DND-41 (cell line): ENCODE measurements around the gene NCOA5.

ENCODE experiments used
- ATAC-seq: fragments of 200-7000 bp; cut with Tn5 transposase; 3 replicates; pipeline ENCODE4 v1.9.1; 2021; ENCODE audit warnings: low read depth; ENCODE audit not compliant: insufficient read depth
- DNase-seq: peaks from one replicate; pipeline ENCODE4 v3.0.0-alpha.2; 2020
- H2AFZ ChIP-seq: 2 replicates; pipeline ENCODE4 v1.6.0; 2012; ENCODE audit warnings: low read depth, low read length
- H3K27ac ChIP-seq: 2 replicates; pipeline ENCODE4 v1.5.1; 2012; ENCODE audit warnings: low read length, inconsistent platforms
- H3K27me3 ChIP-seq: fragments of 200-600 bp; sonication (generic); 2 replicates; pipeline ENCODE4 v1.6.0; 2012; ENCODE audit warnings: low read length, mild to moderate bottlenecking, inconsistent platforms; ENCODE audit not compliant: insufficient read depth, poor library complexity
- H3K36me3 ChIP-seq: 2 replicates; pipeline ENCODE4 v1.5.1; 2012; ENCODE audit warnings: low read length, inconsistent platforms; ENCODE audit not compliant: insufficient read depth
- H3K4me1 ChIP-seq: 2 replicates; pipeline ENCODE4 v1.5.1; 2012; ENCODE audit warnings: mild to moderate bottlenecking, low read length; ENCODE audit not compliant: insufficient read depth
- H3K4me2 ChIP-seq: 2 replicates; pipeline ENCODE4 v1.6.0; 2012; ENCODE audit warnings: mild to moderate bottlenecking, moderate library complexity, low read length, inconsistent platforms; ENCODE audit not compliant: insufficient read depth
- H3K4me3 ChIP-seq, 2 experiments: fragments of 200-600 bp in 1 of 2; shearing (Covaris generic) in 1 of 2; 2 replicates each; pipeline ENCODE4 v1.5.1; 2012 to 2016; ENCODE audit warnings: inconsistent platforms in 2 of 2, low read length in 2 of 2, mild to moderate bottlenecking in 2 of 2, low read depth in 1 of 2, moderate library complexity in 1 of 2
- H3K79me2 ChIP-seq: 2 replicates; pipeline ENCODE4 v1.6.0; 2012; ENCODE audit warnings: low read length, inconsistent platforms; ENCODE audit not compliant: insufficient read depth
- H3K9ac ChIP-seq: 2 replicates; pipeline ENCODE4 v1.6.0; 2012; ENCODE audit warnings: low read depth, mild to moderate bottlenecking, inconsistent platforms, low read length, moderate library complexity
- H3K9me3 ChIP-seq: 2 replicates; pipeline ENCODE4 v1.5.1; 2012; ENCODE audit warnings: low read length, moderate library complexity, mild to moderate bottlenecking, inconsistent platforms; ENCODE audit not compliant: insufficient read depth, severe bottlenecking
- H4K20me1 ChIP-seq: 2 replicates; pipeline ENCODE4 v1.6.0; 2012; ENCODE audit warnings: low read length; ENCODE audit not compliant: insufficient read depth
- EZH2 ChIP-seq: IDR thresholded peaks from 3 replicates; pipeline ENCODE4 v1.6.1; 2012; ENCODE audit warnings: borderline replicate concordance, low read depth, mild to moderate bottlenecking, moderate library complexity, low read length, inconsistent platforms; ENCODE audit not compliant: severe bottlenecking
- TF ChIP-seq, protein P1 (sequence below): IDR thresholded peaks from 2 replicates; pipeline ENCODE4 v1.5.1; 2012; ENCODE audit warnings: borderline replicate concordance, low read length, moderate library complexity, mild to moderate bottlenecking; ENCODE audit not compliant: poor library complexity, severe bottlenecking; ENCODE audit errors: extremely low read depth

NCOA5 gene

DNA sequence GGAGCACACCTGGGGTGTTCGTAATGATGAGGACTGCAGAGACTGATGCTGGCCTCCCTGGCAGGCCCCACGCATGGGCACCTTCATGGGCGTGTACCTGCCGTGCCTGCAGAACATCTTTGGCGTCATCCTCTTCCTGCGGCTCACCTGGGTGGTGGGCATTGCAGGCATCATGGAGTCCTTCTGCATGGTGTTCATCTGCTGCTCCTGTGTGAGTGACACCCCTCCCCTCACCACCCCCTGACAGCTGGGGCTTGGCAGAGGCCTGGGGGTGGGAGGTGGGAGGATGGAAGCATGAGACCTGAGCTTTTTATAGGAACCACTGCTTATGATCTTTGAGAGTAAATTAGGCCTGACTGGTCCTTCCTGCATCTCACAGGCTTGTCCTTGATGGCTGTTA is 54.0 kb downstream of the NCOA5 start:
- Histone ChIP-seq H4K20me1 (peaks cover 31% of the 10 kb centered on the region), H3K27ac (no peak overlapping the region), H3K9ac (no peak overlapping the region), H3K36me3 (no peaks in the 10 kb centered on the region), H3K4me3 (no peak overlapping the region), H3K27me3 (no peaks in the 10 kb centered on the region), H3K9me3 (no peaks in the 10 kb centered on the region), H3K4me1 (no peaks in the 10 kb centered on the region), H3K79me2 (no peaks in the 10 kb centered on the region), H3K4me2 (no peak overlapping the region), H2AFZ (no peak overlapping the region)
- DNase-seq = no peak
- ATAC-seq = no peak
- no peak for TF ChIP-seq EZH2
- TF ChIP-seq, protein P1, sequence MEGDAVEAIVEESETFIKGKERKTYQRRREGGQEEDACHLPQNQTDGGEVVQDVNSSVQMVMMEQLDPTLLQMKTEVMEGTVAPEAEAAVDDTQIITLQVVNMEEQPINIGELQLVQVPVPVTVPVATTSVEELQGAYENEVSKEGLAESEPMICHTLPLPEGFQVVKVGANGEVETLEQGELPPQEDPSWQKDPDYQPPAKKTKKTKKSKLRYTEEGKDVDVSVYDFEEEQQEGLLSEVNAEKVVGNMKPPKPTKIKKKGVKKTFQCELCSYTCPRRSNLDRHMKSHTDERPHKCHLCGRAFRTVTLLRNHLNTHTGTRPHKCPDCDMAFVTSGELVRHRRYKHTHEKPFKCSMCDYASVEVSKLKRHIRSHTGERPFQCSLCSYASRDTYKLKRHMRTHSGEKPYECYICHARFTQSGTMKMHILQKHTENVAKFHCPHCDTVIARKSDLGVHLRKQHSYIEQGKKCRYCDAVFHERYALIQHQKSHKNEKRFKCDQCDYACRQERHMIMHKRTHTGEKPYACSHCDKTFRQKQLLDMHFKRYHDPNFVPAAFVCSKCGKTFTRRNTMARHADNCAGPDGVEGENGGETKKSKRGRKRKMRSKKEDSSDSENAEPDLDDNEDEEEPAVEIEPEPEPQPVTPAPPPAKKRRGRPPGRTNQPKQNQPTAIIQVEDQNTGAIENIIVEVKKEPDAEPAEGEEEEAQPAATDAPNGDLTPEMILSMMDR = no peak

GRCh38 chr20:46035253-46035652 is 54.5 kb downstream of the NCOA5 start:
- Histone ChIP-seq H2AFZ (no peak overlapping the region), H3K4me1 (no peaks in the 10 kb centered on the region), H3K27me3 (no peaks in the 10 kb centered on the region), H3K79me2 (no peaks in the 10 kb centered on the region), H3K4me3 (no peak overlapping the region), H3K9ac (no peak overlapping the region), H4K20me1 (peaks cover 26% of the 10 kb centered on the region), H3K27ac (no peak overlapping the region), H3K4me2 (no peak overlapping the region), H3K9me3 (no peaks in the 10 kb centered on the region), H3K36me3 (no peaks in the 10 kb centered on the region)
- DNase-seq (no peak), ATAC-seq (no peak)
- TF ChIP-seq EZH2 = no peak
- TF ChIP-seq, protein P1 = no peak

DNA sequence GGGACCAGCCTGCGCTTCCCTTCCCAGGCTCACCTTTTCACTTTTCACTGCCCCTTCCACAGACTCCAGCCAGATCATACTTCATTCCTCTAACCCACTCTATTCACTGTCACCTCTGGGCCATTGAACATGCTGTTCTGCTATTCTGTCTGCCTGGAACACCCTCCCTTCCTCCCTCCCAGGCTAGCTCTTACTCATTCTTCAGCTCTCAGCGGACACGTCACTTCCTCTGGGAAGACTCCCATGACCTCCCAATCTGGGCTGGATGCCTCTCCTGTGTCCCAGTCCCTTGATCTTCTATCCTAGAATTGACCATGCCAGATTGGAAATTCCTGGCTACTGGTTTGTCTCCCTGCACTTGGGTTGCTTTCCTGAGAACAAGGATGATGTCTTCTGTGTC is 55.7 kb downstream of the NCOA5 start:
- Histone ChIP-seq H3K4me2 (no peak overlapping the region), H3K4me3 (no peak overlapping the region), H3K9me3 (no peaks in the 10 kb centered on the region), H3K27me3 (no peaks in the 10 kb centered on the region), H4K20me1 (peaks cover 31% of the 10 kb centered on the region), H3K27ac (no peak overlapping the region), H3K36me3 (no peaks in the 10 kb centered on the region), H3K79me2 (no peaks in the 10 kb centered on the region), H2AFZ (no peak overlapping the region), H3K4me1 (no peaks in the 10 kb centered on the region), H3K9ac (no peak overlapping the region)
- DNase-seq (no peak), ATAC-seq (no peak)
- TF ChIP-seq, protein P1 = no peak
- TF ChIP-seq EZH2 = no peak

DNA sequence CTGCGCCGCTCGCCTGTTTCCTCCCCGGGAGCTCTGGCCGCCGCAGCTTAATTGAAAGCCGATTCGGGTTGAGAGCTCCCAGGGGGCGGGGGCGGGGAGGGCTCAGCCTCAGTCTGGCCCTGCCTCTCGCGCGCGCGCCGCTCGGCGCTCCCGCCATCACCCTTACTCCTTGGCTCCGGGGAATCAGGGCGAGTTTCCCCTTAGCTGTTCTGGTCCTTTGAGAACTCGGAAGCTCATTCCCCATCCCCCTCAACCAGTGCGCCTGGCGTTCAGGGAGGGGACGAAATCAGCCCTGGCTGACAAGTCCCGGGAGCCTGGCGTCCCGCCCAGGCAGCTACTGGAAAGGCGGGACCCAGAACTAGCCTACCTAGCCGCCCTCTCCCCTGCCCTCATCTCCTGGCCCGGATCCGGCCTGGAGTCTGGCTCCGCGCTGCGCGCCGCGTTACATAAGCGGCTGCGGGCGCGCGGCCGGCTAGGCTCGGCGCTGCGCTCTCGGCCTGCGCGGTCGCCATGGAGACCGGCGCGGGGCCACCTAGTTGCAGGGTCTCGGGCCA is 58.0 kb downstream of the NCOA5 start:
- H2AFZ ChIP-seq = no peak overlapping the region
- no peak overlapping the region for H3K9ac ChIP-seq
- no peaks in the 10 kb centered on the region for H3K9me3 ChIP-seq
- ATAC-seq = no peak
- TF ChIP-seq EZH2 = no peak
- TF ChIP-seq, protein P1 = no peak
- no peak for DNase-seq
- no peaks in the 10 kb centered on the region for H3K79me2 ChIP-seq
- H3K4me1 ChIP-seq = no peaks in the 10 kb centered on the region
- peaks cover 50% of the 10 kb centered on the region for H4K20me1 ChIP-seq
- H3K27ac ChIP-seq = no peak overlapping the region
- no peaks in the 10 kb centered on the region for H3K36me3 ChIP-seq
- no peak overlapping the region for H3K4me3 ChIP-seq
- no peak overlapping the region for H3K4me2 ChIP-seq
- H3K27me3 ChIP-seq = no peaks in the 10 kb centered on the region
